Gastrocnemius medialis (tissue), 4 donors: ENCODE results near the gene PDZRN4. TPM values are rescaled to one million over a fixed set of nuclear protein-coding genes. Genes with fewer than 3 reads are reported as not detected.

Experiments used
- ATAC-seq, 2 donors: fragments of 150-250 bp; one replicate each; pipeline ENCODE4 v1.9.1; 2016
- DNase-seq, 2 donors: peaks; one replicate each; pipeline ENCODE4 v3.0.0-alpha.2; 2019
- H3K27ac ChIP-seq, 4 donors: fragments of 200-600 bp; sonication (generic); 1 replicate in 1 of 4; 2 replicates in 3 of 4; pipeline ENCODE4 v1.5.1; 2016 to 2018; ENCODE audit warnings: mild to moderate bottlenecking in 2 of 4, moderate library complexity in 1 of 4
- H3K27me3 ChIP-seq, 3 donors: fragments of 200-600 bp; sonication (generic) in 2 of 3; 1 replicate in 1 of 3; 2 replicates in 2 of 3; pipeline versions ENCODE4 v1.5.1 to v1.6.0; 2016 to 2019; ENCODE audit warnings: mild to moderate bottlenecking in 1 of 3, moderate library complexity in 1 of 3
- H3K36me3 ChIP-seq, 2 donors: fragments of 200-600 bp; sonication (generic) in 1 of 2; one replicate each; pipeline ENCODE4 v1.5.1; 2017 to 2018
- H3K4me1 ChIP-seq, 2 donors: fragments of 200-600 bp; sonication (generic) in 1 of 2; one replicate each; pipeline ENCODE4 v1.5.1; 2016 to 2017; ENCODE audit warnings: mild to moderate bottlenecking in 2 of 2
- H3K4me3 ChIP-seq, 4 donors: fragments of 200-600 bp; sonication (generic) in 3 of 4; 1 replicate in 1 of 4; 2 replicates in 3 of 4; pipeline ENCODE4 v1.5.1; 2016 to 2019; ENCODE audit warnings: mild to moderate bottlenecking in 2 of 4
- H3K9me3 ChIP-seq, 3 donors: fragments of 200-600 bp; sonication (generic) in 2 of 3; 1 replicate in 1 of 3; 2 replicates in 2 of 3; pipeline ENCODE4 v1.5.1; 2016 to 2019
- POLR2A ChIP-seq, 2 donors: fragments of 450-650 bp; IDR thresholded peaks; one replicate each; pipeline ENCODE4 v1.6.1; 2017; ENCODE audit warnings: antibody characterized with exemption in 2 of 2, mild to moderate bottlenecking in 2 of 2, moderate library complexity in 2 of 2
- in situ Hi-C, 4 donors: fragments of 200-750 bp; cut with MboI; loops; one replicate each; pipeline versions ENCODE4 v1.15.0 to v1.8.0; 2017; ENCODE audit warnings: low sequenced_read_pairs in 4 of 4
- intact Hi-C: fragments of 100-400 bp; cut with DNase I; formaldehyde crosslinking; loops from one replicate; pipeline ENCODE4 v1.15.1; 2023; ENCODE audit warnings: low total_unique reads
- total RNA-seq, 4 donors: library from RNA; depleted of rRNA; stranded (reverse); fragments of >200 nt; gene quantifications; one replicate each; pipeline versions ENCODE4 v1.1.0 to v1.2.3, GENCODE V29; 2016
- TF ChIP-seq, protein P1 (sequence below), 5 experiments: fragments of 450-650 bp in 3 of 5; fragments of 200-600 bp in 2 of 5; sonication (generic) in 2 of 5; IDR thresholded peaks in 4 of 5; conservative IDR thresholded peaks in 1 of 5; 1 replicate in 4 of 5; 2 replicates in 1 of 5; pipeline ENCODE4 v1.5.1; 2016 to 2019; ENCODE audit warnings: antibody characterized with exemption in 5 of 5, mild to moderate bottlenecking in 3 of 5, moderate library complexity in 3 of 5

Gene PDZRN4
- total RNA-seq, 4 donors from 2014 or later = 0.17 to 1.7 (median 0.64) TPM

GRCh38 chr12:41521872-41522379 lies 333.8 kb downstream of the PDZRN4 start:
- ATAC-seq = peak in 1 of 2 donors; percentile 68
- peaks cover 0 to 13% of the 10 kb centered on the region in 2 donors for H3K4me1 ChIP-seq
- peak overlapping the region in 1 of 4 donors; percentile 20 for H3K4me3 ChIP-seq
- DNase-seq = no peak
- in situ Hi-C loops = no loop called here
- no peaks in the 10 kb centered on the region for H3K27me3 ChIP-seq
- TF ChIP-seq, protein P1, sequence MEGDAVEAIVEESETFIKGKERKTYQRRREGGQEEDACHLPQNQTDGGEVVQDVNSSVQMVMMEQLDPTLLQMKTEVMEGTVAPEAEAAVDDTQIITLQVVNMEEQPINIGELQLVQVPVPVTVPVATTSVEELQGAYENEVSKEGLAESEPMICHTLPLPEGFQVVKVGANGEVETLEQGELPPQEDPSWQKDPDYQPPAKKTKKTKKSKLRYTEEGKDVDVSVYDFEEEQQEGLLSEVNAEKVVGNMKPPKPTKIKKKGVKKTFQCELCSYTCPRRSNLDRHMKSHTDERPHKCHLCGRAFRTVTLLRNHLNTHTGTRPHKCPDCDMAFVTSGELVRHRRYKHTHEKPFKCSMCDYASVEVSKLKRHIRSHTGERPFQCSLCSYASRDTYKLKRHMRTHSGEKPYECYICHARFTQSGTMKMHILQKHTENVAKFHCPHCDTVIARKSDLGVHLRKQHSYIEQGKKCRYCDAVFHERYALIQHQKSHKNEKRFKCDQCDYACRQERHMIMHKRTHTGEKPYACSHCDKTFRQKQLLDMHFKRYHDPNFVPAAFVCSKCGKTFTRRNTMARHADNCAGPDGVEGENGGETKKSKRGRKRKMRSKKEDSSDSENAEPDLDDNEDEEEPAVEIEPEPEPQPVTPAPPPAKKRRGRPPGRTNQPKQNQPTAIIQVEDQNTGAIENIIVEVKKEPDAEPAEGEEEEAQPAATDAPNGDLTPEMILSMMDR (IDR thresholded peaks at IDR 0.05 in 4 of 5, conservative IDR thresholded peaks at IDR 0.05 in 1 of 5) = no peak
- no peak for TF ChIP-seq POLR2A (IDR thresholded peaks at IDR 0.05)
- peak overlapping the region; percentile 5 to 26 (median 18) for H3K27ac ChIP-seq
- no peaks in the 10 kb centered on the region for H3K36me3 ChIP-seq
- intact Hi-C loops = no loop called here
- no peaks in the 10 kb centered on the region for H3K9me3 ChIP-seq

DNA sequence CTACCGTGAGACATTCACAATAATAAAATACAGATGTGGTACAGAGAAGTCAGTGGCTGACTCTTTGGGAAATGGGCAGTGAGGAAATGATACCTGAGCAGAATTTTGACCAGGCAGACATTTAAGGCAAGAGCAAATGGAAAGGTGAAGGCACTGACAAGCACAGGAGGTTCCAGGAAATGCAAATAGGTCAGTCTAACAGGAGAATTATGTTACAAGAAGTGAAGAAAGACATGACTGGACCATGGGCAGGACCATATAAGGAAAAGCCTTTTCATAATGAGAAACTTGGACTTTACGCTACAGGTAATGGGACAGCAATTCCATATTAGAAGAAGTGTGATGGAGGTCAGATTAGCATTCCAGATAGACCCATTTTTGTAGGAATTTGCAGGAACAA lies 338.9 kb downstream of the PDZRN4 start:
- Histone ChIP-seq H3K9me3 (no peaks in the 10 kb centered on the region), H3K4me3 (no peak overlapping the region), H3K36me3 (no peaks in the 10 kb centered on the region), H3K27ac (no peak overlapping the region), H3K4me1 (peaks cover 0 to 5% of the 10 kb centered on the region in 2 donors), H3K27me3 (no peaks in the 10 kb centered on the region)
- in situ Hi-C loops (no loop called here), intact Hi-C loops (no loop called here)
- DNase-seq (no peak), ATAC-seq (no peak)
- TF ChIP-seq POLR2A (IDR thresholded peaks at IDR 0.05) = no peak
- TF ChIP-seq, protein P1 (IDR thresholded peaks at IDR 0.05 in 4 of 5, conservative IDR thresholded peaks at IDR 0.05 in 1 of 5) = no peak

DNA sequence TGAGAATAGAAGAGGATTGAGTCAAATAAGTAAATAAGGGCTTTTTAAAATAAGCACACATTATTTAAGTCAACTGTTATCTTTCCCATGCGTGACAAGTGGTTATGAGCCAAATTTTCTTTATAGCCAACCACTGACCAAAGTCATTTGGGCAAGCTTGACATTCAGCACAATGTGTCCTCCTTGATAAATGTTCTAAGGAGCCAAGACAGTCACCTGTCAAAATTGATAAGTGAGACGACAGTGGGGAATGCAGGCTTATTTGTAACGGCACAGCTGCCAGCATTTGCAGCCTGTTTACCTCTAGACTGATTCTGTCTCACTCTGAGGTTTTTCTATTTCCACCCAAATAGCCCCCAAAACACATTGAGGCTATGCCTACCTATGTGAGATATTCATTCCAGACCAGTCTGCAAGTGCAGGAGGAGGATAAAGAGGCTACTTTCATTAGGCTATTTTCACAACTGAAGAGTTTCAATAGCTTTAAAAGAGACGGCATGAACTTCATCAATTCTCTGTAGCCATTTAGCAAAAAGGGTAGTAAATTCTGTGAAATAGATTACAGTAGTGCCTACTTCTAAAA lies 339.5 kb downstream of the PDZRN4 start:
- TF ChIP-seq, protein P1 (IDR thresholded peaks at IDR 0.05 in 4 of 5, conservative IDR thresholded peaks at IDR 0.05 in 1 of 5) = no peak
- no peak for TF ChIP-seq POLR2A (IDR thresholded peaks at IDR 0.05)
- Histone ChIP-seq H3K27me3 (no peaks in the 10 kb centered on the region), H3K36me3 (no peaks in the 10 kb centered on the region), H3K9me3 (no peaks in the 10 kb centered on the region), H3K4me3 (no peak overlapping the region), H3K4me1 (no peaks in the 10 kb centered on the region), H3K27ac (no peak overlapping the region)
- ATAC-seq = no peak
- DNase-seq = no peak
- intact Hi-C loops (no loop called here), in situ Hi-C loops (no loop called here)

DNA sequence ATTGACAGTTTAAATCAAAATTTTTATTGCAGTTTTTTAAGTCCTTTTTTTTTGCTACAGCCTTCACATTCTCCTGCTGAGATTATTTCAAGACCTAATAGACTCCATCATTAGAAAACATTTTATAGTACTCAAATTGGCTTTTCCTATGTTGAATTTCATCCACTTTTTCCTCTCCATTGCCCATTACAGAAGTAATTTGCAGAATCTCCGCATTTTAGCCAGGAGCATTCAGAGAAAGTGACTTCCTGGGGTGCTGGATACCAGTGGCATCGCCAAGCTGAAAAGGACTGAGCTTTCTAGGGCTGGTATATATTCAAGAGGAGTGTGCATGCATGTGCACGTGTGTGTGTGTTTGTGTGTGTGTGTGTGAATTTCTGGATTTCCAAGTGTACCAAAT lies 340.8 kb downstream of the PDZRN4 start:
- no peak overlapping the region for H3K4me3 ChIP-seq
- intact Hi-C loops = no loop called here
- no peak overlapping the region for H3K27ac ChIP-seq
- no peaks in the 10 kb centered on the region for H3K27me3 ChIP-seq
- no peak for DNase-seq
- ATAC-seq = no peak
- no peaks in the 10 kb centered on the region for H3K9me3 ChIP-seq
- no peaks in the 10 kb centered on the region for H3K36me3 ChIP-seq
- H3K4me1 ChIP-seq = no peaks in the 10 kb centered on the region
- in situ Hi-C loops = no loop called here
- TF ChIP-seq, protein P1 (IDR thresholded peaks at IDR 0.05 in 4 of 5, conservative IDR thresholded peaks at IDR 0.05 in 1 of 5) = no peak
- no peak for TF ChIP-seq POLR2A (IDR thresholded peaks at IDR 0.05)

- no peaks in the 10 kb centered on the region for H3K4me1 ChIP-seq
- no peak overlapping the region for H3K27ac ChIP-seq
- TF ChIP-seq POLR2A (IDR thresholded peaks at IDR 0.05) = no peak
- TF ChIP-seq, protein P1 (IDR thresholded peaks at IDR 0.05 in 4 of 5, conservative IDR thresholded peaks at IDR 0.05 in 1 of 5) = no peak
- no peaks in the 10 kb centered on the region for H3K27me3 ChIP-seq
- intact Hi-C loops = no loop called here
- in situ Hi-C loops = no loop called here
- H3K9me3 ChIP-seq = no peaks in the 10 kb centered on the region
- DNase-seq = no peak
- ATAC-seq = no peak
- H3K36me3 ChIP-seq = no peaks in the 10 kb centered on the region
- H3K4me3 ChIP-seq = no peak overlapping the region
Measured at GRCh38 chr12:41530441-41530840, 342.3 kb downstream of the PDZRN4 start.
